ENCODE data around the gene NUDT15.
"Not testable (repeated sequence)": the region's sequence is repeated elsewhere in the genome, so short reads cannot be mapped to it uniquely, and the experiment has no call there.

Gene NUDT15

DNA sequence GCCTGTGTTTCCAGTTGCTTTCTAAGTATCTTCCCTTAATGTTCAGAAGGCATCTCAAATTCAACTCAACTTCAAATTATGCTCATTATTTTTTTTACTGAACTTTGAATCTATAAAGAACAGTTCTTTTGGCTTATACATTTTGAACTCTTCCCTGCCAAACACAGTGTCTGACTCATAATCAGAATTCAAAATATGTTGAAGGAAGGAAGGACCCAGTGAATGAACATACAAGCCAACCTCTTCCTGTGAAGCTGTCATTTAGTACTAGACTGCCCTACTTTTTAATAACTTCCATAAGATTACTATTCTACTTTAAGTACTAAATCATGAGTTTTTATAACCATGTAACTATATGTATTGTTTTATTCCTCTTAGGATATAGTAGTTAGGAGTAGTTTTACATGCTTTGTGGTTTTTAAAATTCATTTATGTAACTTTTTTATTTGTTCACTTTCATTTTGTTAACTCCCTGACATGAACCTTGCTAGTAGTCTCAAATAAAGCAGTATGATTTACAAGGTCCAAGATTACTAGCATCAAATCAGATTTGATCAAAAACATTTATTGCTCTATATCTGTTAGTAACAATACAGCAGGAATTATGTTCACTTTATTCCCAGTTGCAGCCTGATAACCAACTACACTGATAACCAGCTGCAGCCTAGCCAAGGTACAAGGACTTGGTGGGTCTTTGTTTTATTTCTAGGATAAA is 6.4 kb downstream of the NUDT15 start:
- DNase-seq (ENCODE audit: low spot score): no peak

DNA sequence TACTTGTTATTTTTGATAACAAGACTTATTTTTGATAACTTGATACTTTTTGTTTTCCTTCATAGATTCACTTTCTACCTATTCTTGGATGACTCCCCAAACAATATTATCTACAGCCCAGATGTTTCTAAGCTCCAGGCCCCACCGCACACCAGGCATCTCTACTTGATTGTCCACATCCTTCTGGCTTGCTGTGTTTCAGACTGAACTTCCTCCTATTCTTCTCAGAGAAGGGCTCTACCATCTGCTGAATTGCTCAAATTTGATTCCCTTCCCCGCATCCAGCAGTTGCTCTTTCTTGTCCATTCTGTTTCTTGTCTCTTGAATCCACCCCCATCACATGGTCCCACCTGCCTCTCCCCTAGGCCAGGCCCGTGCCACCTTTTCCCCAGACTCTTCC is 13.0 kb downstream of the NUDT15 start:
- DNase-seq (ENCODE audit: low spot score): no peak

DNA sequence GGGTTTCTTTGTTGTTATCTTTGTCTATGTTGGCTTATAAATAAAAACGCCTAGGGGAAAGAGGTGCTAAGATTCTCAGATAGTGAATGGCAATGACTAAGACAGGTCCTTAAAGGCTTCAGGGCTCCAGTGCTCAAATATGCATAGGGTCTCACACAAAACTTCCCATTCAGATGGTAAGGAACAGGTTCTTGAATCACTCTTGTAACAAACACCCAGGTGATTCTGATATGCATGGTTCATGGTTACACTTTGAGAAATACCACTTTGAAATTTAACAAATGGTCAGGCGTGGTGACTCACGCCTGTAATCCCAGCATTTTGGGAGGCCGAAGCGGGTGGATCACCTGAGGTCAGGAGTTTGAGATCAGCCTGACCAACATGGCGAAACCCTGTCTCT is 17.1 kb downstream of the NUDT15 start:
- no peak for DNase-seq (ENCODE audit: low spot score)

GRCh38 chr13:48055712-48056111 is 18.2 kb downstream of the NUDT15 start:
- no peak for DNase-seq (ENCODE audit: low spot score)

DNA sequence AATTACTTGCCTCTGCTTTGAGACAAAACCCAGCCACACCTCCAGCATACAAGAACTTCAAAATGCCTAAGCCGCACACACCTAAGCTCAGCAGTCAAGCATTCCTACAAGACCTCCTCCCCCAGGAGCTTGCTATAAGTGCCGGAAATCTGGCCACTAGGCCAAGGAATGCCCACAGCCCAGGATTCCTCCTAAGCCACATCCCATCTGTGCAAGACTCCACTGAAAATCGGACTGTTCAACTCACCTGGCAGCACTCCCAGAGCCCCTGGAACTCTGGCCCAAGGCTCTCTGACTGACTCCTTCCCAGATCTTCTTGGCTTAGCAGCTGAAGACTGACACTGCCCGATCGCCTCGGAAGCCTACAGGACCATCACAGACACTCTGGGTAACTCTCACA is 21.0 kb downstream of the NUDT15 start:
- not testable (repeated sequence) for DNase-seq (ENCODE audit: low spot score)

- not testable (repeated sequence) for DNase-seq (ENCODE audit: low spot score)
These were observed 22.4 kb downstream of the NUDT15 start for GRCh38 chr13:48059951-48060350.

- DNase-seq (ENCODE audit: low spot score): no peak
These were observed 28.9 kb downstream of the NUDT15 start for GRCh38 chr13:48066310-48066989.

DNA sequence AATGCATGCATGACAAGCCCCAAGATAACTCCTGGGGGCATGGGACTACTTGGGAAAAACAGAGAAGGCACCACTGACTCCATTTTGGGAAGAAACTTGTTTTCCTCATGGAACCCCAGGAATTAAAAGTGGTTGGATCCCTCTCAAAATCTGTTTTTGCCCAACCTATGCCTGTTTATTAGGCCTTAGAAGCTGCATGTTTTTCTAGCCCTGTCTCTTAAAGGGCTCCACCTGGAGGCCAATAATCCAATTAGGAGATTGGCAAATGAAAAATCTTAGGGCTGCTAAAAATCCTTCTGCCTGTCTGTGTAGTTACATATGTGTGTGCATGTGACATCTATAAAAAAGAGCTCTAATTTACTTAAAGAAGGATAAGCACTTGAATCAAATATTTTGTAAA is 30.5 kb downstream of the NUDT15 start:
- no peak for DNase-seq (ENCODE audit: low spot score)

GRCh38 chr13:48068952-48069351 is 31.4 kb downstream of the NUDT15 start:
- DNase-seq (ENCODE audit: low spot score): no peak

- DNase-seq (ENCODE audit: low spot score): no peak
These were observed 32.0 kb downstream of the NUDT15 start for GRCh38 chr13:48069573-48069972.

GRCh38 chr13:48070942-48071341 is 33.4 kb downstream of the NUDT15 start:
- DNase-seq (ENCODE audit: low spot score): no peak

DNA sequence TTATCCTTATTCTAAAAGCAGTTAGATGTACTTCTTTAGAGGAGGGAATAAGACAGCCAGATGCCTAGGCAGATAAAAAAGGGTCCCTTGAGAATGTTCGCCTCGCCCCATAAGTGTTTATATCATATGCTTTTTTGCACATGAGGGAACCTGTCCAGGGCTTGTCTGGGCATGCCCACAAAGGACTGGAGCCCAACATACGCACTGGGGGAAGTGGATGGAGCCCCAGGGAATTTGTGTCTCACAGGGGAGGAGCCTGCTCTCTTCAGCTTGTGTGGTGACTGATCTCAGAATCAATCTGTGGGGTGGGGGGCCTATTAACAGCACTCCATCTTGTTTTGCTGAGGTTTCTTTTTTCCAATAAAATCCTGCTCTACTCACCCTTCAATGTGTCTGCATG is 34.8 kb downstream of the NUDT15 start:
- no peak for DNase-seq (ENCODE audit: low spot score)

DNA sequence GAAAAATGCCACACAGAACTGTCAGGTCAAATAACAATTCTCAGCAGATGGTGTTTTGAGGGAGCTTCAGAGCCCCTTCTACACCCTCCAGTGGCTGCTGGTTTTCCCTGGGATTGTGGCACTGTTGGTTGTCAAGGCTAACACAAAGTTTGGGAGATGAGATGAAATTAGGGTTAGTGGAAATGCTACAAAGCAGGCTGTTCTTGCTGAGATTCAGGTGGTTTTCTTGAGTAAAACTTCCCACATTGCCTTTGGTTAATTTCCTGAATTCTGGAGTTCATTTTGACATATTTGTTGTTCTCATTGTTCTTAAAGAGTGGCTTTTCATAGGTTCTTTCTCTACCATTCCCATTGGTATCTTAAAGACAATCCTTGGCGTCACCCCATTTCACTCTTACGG is 35.3 kb downstream of the NUDT15 start:
- no peak for DNase-seq (ENCODE audit: low spot score)

DNA sequence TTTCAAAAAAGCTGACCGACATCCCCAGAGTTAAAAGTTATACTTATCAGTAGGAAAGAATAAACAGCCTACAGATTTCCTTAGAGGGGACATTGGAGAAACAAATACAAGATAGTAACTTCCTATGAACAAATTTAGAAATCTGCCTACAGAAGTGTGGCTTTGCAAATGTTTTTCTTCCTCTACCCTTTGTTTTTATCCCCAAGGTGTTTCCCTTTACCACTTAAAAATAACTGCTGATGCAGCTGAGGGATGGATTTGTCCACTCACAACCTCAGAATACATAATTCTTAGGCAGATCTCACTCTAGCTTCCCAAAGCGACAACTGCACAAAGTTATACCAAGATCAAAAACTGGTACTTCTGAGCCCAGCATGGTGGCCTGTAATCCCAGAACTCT is 36.5 kb downstream of the NUDT15 start:
- no peak for DNase-seq (ENCODE audit: low spot score)

DNA sequence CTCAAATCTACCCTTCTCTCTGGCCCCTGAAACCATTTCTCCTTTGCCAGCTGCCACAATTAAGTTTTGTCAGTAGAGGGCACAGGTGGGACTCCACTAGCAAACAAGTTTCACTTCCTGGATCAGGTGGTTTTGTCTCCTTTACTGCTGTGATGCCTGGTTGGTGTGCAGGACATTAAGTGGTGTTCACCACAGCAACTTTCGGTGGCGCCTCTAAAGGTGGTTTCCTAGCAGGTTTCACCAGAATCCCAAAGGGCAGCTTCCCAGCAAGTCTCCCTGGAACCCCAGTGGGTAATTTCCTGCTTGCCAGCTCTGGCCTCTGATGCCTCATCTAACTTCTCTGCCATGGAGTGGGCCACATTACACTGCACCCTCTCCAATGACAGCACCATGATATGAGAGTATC is 40.7 kb downstream of the NUDT15 start:
- peak; percentile 83 for DNase-seq (ENCODE audit: low spot score)

DNA sequence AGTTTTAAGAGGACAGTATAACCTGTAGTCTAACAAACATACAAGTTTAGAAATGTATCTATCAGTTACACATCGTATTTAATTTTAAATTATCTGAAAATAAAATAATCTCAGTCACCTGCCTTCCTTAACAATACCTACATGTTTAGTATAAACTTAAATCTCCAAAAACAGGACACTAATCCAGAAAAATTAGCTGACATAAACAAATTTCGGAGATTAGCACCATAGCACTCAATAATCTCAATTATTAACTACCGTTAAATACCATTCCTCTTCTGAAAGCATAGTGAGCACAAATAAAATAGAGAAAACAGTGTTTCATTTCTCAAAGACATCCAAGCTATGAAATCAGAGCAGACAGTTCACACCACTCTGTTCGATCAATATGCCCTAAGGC is 44.2 kb downstream of the NUDT15 start:
- DNase-seq (ENCODE audit: low spot score): no peak

- no peak for DNase-seq (ENCODE audit: low spot score)
These were observed 48.7 kb downstream of the NUDT15 start for GRCh38 chr13:48086272-48086671.

GRCh38 chr13:48093588-48093987 is 56.1 kb downstream of the NUDT15 start:
- DNase-seq (ENCODE audit: low spot score): no peak

- peak; percentile 36 for DNase-seq (ENCODE audit: low spot score)
These were observed 56.9 kb downstream of the NUDT15 start for GRCh38 chr13:48094404-48094780.

DNA sequence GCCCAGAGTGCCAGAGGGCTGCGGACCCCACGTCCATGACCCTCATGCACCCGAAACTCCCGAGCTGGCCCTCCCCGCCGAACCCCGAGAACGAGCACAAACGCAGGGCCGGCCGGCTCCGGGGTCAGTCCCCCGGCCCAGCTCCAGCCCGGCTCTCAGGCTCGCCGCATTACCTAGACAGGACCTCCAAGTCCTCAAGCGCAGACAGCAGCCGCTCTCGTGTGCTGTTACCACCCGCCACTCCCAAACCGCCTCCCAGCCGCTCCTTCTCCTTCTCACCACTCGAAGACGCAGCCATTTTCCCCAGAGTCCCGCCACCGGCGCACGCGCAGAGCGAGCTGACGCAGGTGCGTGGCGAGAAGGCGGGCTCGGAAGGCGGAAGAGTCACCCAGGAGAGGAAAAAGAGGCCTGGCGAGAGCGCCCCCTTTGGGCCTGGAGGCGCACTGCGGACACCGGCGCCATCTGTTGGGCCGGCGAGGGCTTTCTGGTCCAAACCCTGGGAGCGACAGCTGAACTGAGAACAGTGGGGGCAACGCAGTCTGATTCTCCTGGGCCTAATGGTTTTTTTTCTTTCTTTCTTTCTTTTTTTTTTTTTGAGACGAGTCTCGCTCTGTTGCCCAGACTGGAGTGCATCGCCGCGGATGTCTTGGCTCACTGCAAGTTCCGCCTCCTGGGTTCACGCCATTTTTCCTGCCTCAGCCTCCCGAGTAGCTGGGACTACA is 57.4 kb downstream of the NUDT15 start, which contains the start of gene MED4:
MED4 (minus strand) TSS at position 324 of the 722 bp plus-strand sequence; CDS start at position 298, 26 bp downstream.
- peak; percentile 98 for DNase-seq (ENCODE audit: low spot score)

DNA sequence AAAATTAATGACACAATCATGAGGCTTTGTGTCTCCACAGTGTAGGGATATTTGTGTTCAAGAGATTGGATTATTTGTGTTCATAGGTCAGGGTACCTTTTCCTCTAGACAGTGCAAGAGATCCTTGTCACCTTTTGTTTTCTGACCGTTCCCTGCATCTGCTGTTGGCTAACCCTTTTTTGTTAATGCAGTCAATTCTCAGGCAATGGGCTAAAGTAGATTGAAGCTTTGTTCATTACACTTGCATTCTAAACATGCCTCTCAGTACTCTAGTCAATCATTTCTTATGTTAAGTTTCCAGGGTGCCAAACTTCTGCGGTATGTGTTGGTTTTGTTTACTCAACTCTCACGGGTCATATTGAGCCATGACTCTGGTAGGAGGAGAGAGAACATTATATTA is 59.1 kb downstream of the NUDT15 start:
- DNase-seq (ENCODE audit: low spot score): no peak

Data from NAMALWA (cell line).